ENCODE data around the gene BANF1. TPM values are rescaled to one million over a fixed set of nuclear protein-coding genes. Genes with fewer than 3 reads are reported as not detected.

BANF1 gene
- total RNA-seq, 1 experiment from 2014 or later = 124 TPM

DNA sequence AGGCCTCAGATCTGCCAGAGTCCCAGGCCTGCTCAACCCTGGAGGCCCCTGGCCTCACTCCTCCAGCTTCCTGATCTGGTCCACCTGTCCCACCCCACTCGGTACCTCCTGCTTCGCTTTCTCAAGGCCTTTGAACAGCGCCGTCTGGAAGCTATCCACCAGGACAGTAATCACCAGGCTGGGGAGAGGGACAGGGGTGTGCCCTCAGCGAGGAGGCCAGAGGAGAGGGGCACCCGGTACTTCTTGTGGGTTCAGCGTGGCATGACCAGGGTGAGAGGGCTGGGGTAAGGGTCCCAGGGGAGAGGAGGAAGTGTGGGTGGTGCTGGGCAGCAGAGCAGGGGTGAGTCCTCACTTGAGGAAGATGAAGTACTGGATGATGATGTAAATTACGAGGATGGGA, 17.9 kb downstream of the BANF1 start:
- H3K4me1 ChIP-seq (ENCODE audit: insufficient read depth, low read length) = peaks cover 35% of the 10 kb centered on the region

DNA sequence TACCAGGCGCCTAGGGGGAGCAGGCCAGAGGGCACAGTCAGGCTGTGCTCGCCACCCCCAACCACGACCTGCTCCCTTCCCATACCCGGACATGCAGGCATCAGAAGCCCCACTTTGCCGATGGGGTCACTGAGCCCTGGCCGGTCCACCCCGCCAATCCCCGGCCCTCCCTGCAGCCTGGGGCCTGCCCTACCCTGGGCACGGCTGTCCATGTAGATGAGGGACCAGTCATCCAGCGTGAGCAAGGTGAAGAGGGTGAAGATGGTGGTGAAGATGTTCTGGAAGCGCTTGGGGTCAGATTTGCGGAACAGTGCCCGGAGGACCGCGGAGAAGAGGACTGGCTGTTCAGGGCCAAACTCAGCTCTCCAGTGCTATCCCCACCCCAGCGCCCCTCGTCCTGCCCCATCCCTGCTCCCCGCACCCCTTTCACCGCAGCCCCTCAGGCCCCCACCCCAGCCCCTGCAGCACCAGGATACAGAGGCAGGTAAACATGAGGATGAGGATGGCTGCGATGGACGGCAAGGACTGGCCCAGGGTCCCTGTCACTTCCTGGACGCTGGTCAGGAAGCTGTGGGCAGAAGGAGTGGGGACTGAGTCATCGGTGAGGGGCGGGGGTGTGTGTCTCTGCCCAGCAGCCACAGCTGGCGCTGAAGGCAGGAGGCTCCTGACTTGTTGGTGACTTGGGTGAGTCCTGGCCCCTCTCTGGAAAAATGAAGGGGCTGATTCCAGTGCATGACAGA, 18.5 kb downstream of the BANF1 start:
- H3K4me1 ChIP-seq (ENCODE audit: insufficient read depth, low read length) = peaks cover 29% of the 10 kb centered on the region
- BruUV-seq (replicated peaks) = no TSS peak
- TF ChIP-seq, protein P1, sequence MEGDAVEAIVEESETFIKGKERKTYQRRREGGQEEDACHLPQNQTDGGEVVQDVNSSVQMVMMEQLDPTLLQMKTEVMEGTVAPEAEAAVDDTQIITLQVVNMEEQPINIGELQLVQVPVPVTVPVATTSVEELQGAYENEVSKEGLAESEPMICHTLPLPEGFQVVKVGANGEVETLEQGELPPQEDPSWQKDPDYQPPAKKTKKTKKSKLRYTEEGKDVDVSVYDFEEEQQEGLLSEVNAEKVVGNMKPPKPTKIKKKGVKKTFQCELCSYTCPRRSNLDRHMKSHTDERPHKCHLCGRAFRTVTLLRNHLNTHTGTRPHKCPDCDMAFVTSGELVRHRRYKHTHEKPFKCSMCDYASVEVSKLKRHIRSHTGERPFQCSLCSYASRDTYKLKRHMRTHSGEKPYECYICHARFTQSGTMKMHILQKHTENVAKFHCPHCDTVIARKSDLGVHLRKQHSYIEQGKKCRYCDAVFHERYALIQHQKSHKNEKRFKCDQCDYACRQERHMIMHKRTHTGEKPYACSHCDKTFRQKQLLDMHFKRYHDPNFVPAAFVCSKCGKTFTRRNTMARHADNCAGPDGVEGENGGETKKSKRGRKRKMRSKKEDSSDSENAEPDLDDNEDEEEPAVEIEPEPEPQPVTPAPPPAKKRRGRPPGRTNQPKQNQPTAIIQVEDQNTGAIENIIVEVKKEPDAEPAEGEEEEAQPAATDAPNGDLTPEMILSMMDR (conservative IDR thresholded peaks at IDR 0.05; ENCODE audit: low read depth, low read length) = no peak
- TF ChIP-seq EZH2 (IDR thresholded peaks at IDR 0.05; ENCODE audit: low read length, unreplicated experiment) (no peak), EZH2phosphoT487 (IDR thresholded peaks at IDR 0.05; ENCODE audit: borderline replicate concordance, low read length) (no peak)
- no peak overlapping the region; the same call in 1 of the 2 replicates for H3K4me3 ChIP-seq (ENCODE audit: low read length)
- H2AFZ ChIP-seq (ENCODE audit: low read length) = no peak overlapping the region
- no peaks in the 10 kb centered on the region for H3K36me3 ChIP-seq (ENCODE audit: low read depth, low read length)
- H3F3A ChIP-seq (ENCODE audit: low read length, unreplicated experiment) = no peaks in the 10 kb centered on the region
- peak; percentile 93 for DNase-seq
- no peak overlapping the region for H3K9ac ChIP-seq (ENCODE audit: low read length)
- ChIA-PET CTCF (interaction anchor here (0.5 to 0.9 kb wide), 3 partner anchors 24 to 627 kb away, joined by 3 to 8 read pairs (median 4); no protein-coding TSS in a partner anchor), POLR2A (ENCODE audit: unreplicated experiment) (interaction anchor here (0.7 kb wide), 1 partner anchor 103 kb away, joined by 3 read pairs; no protein-coding TSS in a partner anchor)
- no peaks in the 10 kb centered on the region for H3K9me2 ChIP-seq (replicated peaks; ENCODE audit: low read length)
- no peaks in the 10 kb centered on the region for H3K27me3 ChIP-seq (ENCODE audit: low read length)
- H3K4me2 ChIP-seq (ENCODE audit: low read length) = peak overlapping the region; percentile 65
- H3K79me2 ChIP-seq (ENCODE audit: low read length) = no peaks in the 10 kb centered on the region
- no peaks in the 10 kb centered on the region for H3K9me3 ChIP-seq (ENCODE audit: low read length)
- H4K20me1 ChIP-seq (ENCODE audit: low read length) = no peaks in the 10 kb centered on the region
- peak; percentile 93 for ATAC-seq
- intact Hi-C loops (cut with micrococcal nuclease) = no loop called here
- no peak overlapping the region for H3K27ac ChIP-seq (ENCODE audit: low read length)

More for the DNA sequence above, 17.9 kb downstream of the BANF1 start:
- ATAC-seq = no peak
- CTCF ChIA-PET = no interaction called here
- DNase-seq = no peak
- intact Hi-C loops (cut with micrococcal nuclease) = no loop called here
- Histone ChIP-seq H3K36me3 (ENCODE audit: low read depth, low read length) (no peaks in the 10 kb centered on the region), H3K79me2 (ENCODE audit: low read length) (no peaks in the 10 kb centered on the region), H3K27me3 (ENCODE audit: low read length) (no peaks in the 10 kb centered on the region), H3F3A (ENCODE audit: low read length, unreplicated experiment) (no peaks in the 10 kb centered on the region), H3K9ac (ENCODE audit: low read length) (no peak overlapping the region), H3K9me2 (replicated peaks; ENCODE audit: low read length) (no peaks in the 10 kb centered on the region), H3K27ac (ENCODE audit: low read length) (no peak overlapping the region), H2AFZ (ENCODE audit: low read length) (no peak overlapping the region), H3K9me3 (ENCODE audit: low read length) (no peaks in the 10 kb centered on the region), H3K4me3 (ENCODE audit: low read length) (no peak overlapping the region), H3K4me2 (ENCODE audit: low read length) (0 out of 2 replicates have a peak overlapping the region, but pooled peaks have one; percentile 5), H4K20me1 (ENCODE audit: low read length) (no peaks in the 10 kb centered on the region)
- POLR2A ChIA-PET (ENCODE audit: unreplicated experiment) = no interaction called here
- no TSS peak for BruUV-seq (replicated peaks)
- TF ChIP-seq EZH2 (IDR thresholded peaks at IDR 0.05; ENCODE audit: low read length, unreplicated experiment) (no peak), EZH2phosphoT487 (IDR thresholded peaks at IDR 0.05; ENCODE audit: borderline replicate concordance, low read length) (no peak)
- TF ChIP-seq, protein P1 (conservative IDR thresholded peaks at IDR 0.05; ENCODE audit: low read depth, low read length) = no peak

Data from PC-3 (cell line).